HG03108 (cell line): ENCODE measurements around the gene NPHP1.
"Not testable (repeated sequence)": the region's sequence is repeated elsewhere in the genome, so short reads cannot be mapped to it uniquely, and the experiment has no call there.

Experiments used
- ATAC-seq: cut with Tn5 transposase; IDR thresholded peaks from one replicate; pipeline ENCODE4 v1.9.1; 2021; ENCODE audit warnings: moderate library complexity; ENCODE audit not compliant: unreplicated experiment

The NPHP1 gene

DNA sequence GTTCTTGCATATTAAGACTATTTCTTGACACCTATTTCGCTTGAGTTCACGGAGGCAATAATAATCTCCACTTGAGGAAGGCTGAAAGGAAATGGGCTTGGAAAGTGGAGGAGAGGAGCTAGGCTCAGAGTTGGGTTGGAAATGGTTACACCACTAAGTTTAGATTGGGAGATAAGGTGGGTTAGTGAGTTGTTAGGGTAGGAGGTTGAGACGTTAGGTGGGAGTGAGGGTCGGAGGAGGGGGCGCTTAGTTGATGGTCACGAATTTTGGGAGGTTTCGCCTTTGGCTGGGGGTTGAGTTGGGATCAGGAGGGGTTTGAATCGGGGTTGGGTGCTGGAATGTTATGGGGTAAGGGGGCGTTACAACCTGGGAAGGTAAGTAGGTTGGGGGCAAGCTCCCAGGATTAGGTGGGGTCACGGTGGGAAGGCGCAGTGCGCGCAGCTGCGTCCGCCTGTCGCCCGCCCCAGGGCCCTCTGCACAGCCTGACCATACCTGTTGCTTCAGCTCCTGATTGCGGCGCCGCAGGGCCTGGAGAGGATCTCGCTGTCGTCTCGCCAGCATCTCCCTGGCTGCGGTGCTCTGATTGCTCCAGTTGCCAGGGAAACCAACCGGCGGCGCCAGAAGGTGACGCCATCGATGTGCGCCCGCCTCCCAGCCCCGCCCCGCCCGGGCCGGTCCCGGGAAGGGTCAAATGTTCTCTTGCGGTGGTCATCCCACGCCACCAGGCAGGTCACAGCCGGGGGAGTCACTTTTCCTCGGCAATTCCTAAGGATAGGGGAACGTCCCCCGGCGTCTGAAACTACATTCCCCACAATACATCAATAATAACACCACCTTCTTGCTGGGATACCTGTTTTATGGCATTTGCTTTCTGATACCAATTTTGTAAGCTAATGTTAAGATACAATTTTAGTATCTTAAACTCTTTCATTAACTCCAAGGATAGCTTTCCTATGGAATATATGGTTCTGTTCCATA lies at the start of gene NPHP1:
TSS of gene NPHP1 (minus strand) at position 606 of the 978 bp plus-strand sequence. CDS start at position 561, 45 bp downstream.
- peak; percentile 92 for ATAC-seq

DNA sequence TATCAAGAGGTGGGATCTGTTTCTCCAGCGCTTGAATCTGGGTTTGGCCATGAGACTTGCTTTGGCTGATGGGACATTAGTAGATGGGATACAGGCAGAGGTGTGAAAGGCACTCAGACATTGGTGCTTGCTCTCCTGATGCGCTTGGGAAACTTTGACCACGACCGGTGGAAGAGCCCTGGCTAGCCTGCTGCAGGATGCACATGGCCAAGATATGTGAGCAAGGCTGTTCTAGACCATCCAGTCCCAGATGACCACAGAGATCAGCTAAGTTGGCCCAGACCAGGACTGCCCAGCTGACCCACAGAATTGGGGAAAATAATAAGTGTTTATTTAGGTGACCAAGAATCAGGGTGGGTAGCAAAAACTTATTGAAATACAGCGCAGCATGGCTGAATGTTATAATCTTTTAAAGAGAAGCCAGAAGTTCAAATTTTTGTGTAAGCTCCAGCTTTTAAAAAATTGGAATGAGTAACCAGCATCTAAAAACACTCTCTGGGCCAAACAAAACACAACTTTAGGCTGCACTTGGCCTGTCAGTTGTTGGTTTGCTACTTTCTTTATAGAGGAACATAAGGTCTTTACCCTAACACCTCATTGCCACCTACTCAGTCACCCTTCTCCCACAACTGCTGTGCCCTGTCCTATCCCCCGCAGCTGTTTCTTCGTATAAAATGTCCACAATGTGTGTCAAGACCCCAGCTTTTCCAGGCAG lies 43.4 kb upstream of the NPHP1 start:
- not testable (repeated sequence) for ATAC-seq

DNA sequence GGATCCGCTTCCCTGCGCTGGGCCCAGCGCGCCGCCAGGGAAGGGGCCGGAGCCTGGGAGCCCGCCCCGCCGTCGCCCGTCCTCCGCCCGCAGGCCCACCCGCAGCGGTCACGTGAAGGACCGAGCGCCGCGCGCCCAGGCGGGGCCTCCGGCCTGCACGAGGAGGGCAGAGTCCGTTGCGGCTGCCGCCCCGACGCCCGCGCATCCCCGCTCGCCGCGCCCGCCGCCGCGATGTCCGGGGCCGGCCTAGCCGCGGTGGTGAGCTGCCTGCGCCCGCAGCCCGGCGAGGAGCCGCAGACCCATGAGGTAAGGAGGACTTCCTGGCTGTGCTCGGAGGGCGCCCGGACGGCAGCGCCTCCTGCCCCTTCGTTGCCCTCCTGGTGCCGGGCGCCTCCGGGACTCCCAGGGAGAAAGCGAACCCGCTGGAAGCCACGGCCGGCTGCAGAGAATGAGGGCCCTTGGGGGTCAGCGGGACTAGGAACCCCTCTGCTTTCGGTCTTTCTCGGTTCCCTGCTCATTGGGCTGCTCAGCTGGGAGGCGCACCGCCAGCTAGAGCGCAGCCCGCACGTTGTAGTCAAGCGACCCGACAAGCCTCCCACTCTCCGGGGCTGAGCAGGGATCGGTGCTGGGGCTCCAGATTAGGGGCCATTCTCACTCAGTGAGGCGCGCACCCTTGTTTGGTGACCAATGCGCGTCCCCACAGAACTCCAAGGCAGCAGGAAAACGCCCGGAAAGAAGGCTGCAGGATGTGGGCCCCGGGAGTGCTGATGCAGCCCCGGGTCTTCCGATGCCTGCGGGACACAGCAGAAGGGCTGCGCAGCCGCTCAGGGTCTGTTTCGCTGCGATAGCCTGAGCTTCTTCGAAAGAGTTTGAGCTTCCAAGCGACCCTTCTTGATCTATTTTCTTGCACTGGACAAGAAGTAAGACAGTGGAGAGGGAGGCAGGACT lies 40.9 kb upstream of the NPHP1 start:
- ATAC-seq: not testable (repeated sequence)

DNA sequence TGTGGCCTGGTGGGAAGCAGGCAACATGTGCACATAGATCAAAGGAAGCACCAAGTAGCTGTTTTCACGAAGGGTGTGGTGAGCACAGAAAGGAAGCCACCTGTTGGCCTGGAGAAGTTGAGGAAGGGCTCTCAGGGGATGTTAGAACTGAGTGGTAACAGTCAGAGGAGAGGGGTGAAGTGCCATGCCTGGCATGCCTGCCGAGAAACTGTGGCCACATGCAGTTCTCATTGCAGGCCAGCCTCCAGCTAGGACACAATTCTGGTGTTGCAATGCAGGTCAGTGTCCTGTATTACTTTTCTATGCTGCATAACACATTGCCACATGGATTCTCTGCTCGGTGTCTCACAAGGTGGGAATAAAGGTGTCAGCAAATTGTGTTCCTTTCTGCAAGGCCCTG lies 38.5 kb upstream of the NPHP1 start:
- not testable (repeated sequence) for ATAC-seq

DNA sequence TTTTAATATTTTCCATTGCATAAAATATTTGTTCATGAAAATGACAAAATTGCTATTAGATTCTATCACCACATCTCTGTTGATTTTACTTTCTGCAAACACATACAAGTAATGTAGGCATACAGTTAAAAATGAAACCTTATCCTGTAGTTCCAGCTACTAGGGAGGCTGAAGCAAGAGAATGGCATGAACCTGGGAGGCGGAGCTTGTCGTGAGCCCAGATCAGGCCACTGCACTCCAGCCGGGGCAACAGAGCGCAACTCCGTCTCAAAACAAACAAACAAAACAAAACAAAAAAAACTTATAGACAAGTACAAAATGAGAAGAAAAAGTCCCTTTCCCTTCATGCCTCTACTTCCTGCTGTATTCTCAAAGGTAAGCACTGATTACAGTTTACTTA lies 29.7 kb upstream of the NPHP1 start:
- not testable (repeated sequence) for ATAC-seq

DNA sequence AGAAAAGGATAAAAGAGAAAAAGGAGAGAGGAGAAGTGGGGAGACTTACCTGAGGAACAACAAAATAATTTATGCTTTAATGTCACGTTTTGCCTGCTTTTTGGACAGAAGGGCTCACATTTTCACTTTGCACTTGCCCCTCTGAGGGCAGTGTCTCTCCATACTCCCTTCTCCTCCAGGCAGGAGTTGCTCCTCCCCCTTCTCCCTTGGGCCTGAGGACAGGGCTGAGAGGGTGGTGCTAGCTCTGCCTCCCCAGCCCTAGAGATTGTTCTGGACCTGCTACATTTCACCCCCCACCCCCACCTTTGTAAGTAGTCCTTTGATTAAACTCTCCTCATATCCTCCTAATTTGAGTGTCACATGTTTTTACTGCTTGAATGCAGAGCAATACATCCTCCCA lies 25.1 kb upstream of the NPHP1 start:
- not testable (repeated sequence) for ATAC-seq

DNA sequence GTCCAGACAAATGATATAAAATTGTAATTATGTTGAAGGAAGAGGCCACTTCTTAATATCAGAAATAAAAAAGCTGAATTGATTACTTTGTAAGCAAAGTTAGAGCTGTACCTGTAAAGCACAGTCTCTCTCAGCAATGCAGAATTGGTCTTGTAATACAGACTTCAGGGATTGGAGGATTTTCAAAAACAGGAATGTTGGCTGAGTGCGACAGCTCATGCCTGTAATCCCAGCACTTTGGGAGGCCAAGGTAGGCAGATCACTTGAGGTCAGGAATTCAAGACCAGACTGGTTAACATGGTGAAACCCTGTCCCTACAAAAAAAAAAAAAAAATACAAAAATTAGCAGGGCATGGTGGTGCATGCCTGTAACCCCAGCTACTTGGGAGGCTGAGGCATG lies 17.8 kb upstream of the NPHP1 start:
- not testable (repeated sequence) for ATAC-seq

DNA sequence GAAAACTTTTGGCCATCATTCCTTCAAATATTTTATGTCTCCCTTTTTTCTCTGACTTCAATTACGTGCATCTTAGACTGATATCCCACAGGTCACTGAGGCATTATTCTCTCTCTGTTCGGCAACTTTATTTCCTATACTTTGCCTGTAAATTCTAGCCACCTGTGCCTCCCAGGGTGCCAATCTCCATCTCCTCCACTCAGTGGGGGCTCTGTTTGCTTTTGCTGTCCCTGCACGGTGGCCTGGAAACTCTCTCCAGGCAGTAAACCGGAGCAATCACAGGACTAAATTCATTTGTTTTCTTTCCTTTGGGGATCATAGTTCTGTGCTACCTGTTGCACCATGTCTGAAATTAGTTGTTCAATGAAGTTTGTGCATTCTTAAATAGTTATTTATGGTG lies 17.1 kb upstream of the NPHP1 start:
- ATAC-seq: no peak

DNA sequence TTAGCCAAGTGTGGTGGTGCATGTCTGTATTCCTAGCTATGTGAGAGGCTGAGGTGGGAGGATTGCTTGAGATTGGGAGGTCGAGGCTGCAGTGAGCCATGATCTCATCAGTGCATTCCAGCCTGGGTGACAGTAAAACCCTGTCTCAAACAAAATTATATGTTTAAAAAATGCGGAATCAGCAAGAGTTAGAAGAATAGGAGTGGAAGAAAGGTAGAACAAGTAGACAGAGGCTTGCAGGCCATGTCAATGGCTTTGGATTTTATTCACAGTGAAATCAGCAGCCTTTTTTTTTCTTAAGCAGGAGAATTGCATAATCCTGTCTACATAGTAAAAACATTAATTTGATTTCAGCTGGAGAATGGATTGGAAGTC lies 15.4 kb upstream of the NPHP1 start:
- no peak for ATAC-seq

DNA sequence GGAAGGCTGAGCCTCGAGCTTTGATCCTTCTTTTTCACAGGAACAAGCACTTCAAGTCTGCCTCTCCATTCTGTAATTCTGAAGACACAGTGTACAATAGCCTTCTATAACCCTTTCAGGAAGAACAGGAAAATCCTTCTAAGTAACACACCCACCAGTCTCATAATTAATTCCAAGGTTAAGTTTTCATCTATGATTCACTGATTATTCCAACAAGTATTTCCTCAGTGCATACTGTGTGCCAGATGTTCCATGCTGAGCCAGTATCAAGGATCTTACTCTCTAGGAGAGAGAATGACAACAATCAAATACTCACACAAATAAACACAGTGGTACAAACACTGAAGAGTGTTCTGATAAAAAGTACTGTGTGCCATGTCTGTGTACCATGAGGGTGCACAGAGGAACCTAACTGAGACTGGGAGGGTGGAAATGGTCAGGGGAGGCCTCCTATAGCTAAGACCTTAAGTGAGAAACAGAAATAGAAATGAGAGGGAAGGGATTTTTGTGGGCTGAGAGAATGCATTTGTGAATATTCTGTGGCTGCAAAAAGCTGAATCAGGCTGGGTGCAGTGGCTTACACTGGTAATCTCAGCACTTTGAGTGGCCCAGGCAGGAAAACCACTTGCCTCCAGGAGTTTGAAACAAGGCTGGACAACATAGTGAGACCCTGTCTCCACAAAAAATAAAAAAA lies 14.8 kb upstream of the NPHP1 start:
- no peak for ATAC-seq

DNA sequence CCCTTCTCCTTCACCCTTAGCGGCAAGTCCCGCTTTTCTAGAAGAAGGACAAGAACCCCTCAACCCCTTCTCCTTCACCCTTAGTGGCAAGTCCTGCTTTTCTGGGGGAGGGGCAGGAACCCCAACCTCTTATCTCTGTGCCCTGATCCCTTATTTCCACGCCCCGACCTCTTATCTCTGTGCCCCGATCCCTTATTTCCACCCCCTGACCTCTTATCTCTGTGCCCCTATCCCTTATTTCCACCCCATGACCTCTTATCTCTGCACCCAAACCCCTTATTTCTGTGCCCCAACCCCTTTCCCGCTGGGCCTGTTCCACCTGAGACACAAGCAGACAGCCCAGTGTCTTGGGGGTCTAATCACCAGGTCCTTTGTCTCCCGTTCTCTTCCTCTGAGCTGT lies 14.1 kb upstream of the NPHP1 start:
- not testable (repeated sequence) for ATAC-seq

DNA sequence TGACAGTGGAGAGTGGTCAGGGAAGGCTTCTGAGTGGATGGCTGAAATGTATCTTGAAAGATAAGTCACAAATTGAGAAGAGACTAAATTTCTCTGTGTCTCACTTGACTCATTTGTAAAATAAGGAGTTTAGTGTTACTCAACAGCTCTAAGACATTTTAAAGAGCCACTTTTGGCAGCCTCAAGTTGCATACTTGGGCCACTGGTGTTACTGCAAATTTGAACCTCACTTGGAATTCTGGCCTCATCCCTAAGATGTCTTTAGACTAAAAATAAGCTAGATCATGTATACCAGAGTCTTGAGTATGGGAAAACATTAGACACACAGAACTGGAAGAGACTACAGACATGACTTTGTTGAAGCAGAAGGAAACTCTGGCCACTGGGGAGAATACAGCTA lies 12.0 kb upstream of the NPHP1 start:
- no peak for ATAC-seq

DNA sequence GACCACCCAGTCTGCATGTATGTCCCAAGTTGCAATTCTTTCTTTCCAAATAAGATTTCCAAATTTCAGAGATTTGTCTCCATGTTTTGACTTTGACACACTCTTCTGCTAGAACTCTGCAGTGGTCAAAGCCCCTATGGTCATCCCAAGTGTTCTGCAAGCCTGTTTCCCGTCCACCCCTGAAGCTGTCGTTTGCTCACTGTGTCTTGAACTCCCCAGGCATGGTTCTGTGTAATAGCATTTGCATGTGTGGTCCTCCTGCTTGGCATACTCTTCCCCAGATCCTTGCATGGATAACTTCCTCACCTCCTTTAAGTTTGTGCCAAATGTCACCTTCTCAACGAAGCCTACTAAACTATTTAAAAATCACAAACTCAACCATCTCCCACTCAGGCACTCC lies 11.4 kb upstream of the NPHP1 start:
- ATAC-seq: no peak

DNA sequence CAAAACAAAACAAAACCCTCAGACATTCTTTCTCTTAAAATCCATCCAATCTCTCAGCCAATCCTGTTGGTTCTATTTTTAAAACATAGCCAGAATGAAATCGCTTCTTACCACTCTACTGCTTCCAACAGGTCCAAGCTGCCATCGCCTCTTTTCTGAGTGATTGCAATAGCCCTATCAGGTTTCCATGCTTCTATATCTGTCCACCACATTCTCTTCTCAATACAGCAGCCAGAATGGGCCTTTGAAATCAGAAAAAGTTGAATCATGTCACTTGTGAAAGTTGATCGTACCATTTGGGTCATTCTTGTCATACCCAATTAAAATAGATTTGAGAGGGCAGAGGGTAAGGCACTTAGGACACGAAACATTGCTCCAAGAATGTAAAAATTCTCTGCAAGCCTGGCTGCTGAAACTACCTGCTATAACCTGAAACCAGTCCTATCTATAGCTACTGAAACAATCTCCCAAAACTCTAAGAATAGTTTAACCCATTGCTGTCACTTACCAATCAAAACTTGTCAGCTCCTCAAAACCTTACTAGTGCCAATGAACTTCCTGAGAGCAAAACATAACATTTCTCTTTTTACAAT lies 10.8 kb upstream of the NPHP1 start:
- ATAC-seq: no peak

DNA sequence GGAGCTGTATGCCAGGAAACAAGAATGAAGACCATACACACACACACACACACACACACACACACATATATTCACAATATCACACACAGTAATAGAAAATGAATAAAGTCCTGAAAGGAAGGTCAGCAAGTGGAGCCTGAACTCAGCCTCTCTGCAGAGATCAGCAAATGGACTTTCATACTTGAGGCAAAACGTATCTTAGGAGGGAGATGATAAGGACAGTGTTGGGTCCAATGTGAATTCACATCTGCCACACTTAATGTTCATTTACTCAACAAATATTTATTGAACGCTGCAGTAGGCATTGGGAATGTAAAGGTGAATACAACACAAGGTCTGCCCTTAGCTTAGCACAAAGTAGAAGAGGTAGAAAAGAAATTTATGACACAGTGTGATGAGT lies 10.3 kb upstream of the NPHP1 start:
- ATAC-seq: no peak

DNA sequence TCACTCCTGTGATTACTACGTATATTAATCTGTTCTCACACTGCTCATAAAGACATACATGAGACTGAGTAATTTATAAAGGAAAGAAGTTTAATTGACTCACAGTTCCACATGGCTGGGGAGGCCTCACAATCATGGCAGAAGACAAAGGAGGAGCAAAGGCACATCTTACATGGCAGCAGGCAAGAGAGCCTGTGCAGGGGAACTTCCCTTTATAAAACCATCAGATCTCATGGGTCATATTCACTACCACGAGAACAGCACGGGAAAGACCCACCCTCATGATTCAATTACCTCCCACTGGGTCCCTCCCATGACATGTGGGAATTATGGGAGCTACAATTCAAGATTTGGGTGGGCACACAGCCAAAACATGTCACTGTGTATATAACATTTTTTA lies 8.7 kb upstream of the NPHP1 start:
- ATAC-seq: not testable (repeated sequence)

DNA sequence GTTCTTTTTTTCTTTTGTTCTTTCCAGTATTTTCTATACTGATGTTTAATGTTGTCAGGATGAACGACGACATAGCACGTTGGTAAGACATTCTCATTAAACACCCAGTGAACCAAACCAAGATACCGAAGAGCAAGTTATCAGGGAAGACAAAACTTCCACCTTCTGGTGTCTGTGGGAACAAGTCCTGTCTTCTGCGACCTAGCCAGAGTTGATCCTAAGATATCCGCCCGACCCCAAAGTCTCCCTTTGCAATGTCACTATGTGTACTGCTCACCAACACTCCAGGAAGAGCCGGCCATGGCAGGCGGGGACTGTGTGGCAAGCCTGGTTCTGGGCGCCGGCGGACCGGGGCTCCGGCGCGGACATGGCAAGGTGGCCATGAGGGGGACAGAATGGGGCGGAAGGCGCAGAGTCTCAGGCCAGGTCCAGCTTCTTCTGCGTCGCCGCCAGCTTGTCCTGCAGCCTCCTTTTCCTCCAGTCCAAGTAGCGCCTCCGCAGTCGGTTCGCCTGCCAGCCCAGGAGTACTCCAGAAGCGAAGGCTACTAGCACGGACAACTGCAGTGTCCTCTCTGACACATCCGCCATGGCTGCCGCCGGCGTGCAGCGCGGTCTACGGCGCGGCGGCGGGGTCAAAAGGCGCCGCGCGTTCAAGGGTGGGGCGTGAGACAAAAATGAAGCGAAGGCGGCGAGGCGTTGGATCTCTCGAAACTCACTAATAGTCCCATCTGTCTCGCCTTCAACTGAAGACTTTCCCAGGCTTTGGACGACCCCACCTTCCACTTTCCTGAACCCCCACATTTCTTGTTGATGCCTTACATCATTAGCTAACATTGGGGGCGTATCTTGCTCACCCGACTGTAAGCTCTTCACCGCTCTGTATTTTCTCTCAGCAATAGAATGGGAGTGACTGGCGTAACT lies 7.4 kb upstream of the NPHP1 start, which contains the start of gene MTLN:
TSS of gene MTLN (minus strand) at position 610 of the 921 bp plus-strand sequence. CDS start at position 588, 22 bp downstream.
- peak; percentile 90 for ATAC-seq

DNA sequence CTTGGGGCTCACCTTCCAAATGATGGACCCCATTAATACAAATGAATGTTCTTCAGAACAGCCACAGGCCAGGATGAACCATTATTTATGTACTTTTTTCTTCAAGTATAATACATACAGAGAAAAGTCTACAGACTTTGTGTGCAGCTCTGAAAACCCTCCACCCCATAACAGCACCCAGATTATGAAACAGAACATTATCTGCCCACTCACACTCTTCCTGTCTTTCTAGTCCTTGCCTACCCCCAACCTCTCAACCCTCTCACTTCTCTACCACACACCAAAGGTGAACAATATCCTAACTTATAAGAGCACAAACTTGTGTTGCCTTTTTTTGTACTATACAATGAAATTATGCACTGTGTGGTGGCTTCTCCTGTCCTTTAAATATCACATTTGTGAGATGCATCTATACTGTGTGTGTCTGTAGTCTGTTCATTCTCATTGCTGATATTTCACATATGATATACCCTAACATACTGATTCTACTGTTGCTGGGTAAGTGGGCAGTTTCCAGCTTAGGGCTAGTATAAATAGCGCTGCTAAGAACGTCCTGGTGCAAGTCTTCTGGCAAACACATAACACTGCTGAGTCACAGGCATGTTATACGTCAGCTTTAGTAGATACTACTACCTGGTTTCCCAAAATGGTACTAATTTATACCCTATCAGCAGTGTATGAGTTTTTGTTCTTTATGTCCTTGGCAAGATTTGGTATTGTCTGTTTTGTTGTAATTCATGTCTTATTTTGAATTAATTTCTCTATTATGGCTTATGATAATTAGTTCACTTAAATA lies 1.0 kb upstream of the NPHP1 start:
- no peak for ATAC-seq
